ENCODE measurements around the gene GAB4. TPM values are rescaled to one million over a fixed set of nuclear protein-coding genes. Genes with fewer than 3 reads are reported as not detected.

The GAB4 gene
- total and polyA plus RNA-seq, 10 of the 15 experiments (the other 5 are each of a cell fraction or from before 2014, with no cell fraction given): not detected

GRCh38 chr22:16973591-16974297, 34.3 kb downstream of the GAB4 start:
- Histone ChIP-seq H3K9me3 (replicated peaks; ENCODE audit: control insufficient read depth, insufficient read depth, low read length) (no peaks in the 10 kb centered on the region), H3K27me3 (replicated peaks in 1 of 2; ENCODE audit: control insufficient read depth in 2 of 2, insufficient read depth in 2 of 2, low read length in 1 of 2) (0 out of 4 replicates have a peak, but pooled peaks cover 0 to 1% of the 10 kb centered on the region in 2 experiments), H3K9ac (ENCODE audit: control insufficient read depth, insufficient read depth, low read length) (no peak overlapping the region), H4K20me1 (ENCODE audit: control insufficient read depth, insufficient read depth) (no peaks in the 10 kb centered on the region), H3K27ac (ENCODE audit: control insufficient read depth, insufficient read depth) (no peak overlapping the region), H3K79me2 (ENCODE audit: control insufficient read depth, insufficient read depth, low read length) (no peaks in the 10 kb centered on the region), H3K4me3 (no peak overlapping the region), H2AFZ (ENCODE audit: control insufficient read depth, low read depth, low read length) (no peak overlapping the region), H3K4me1 (ENCODE audit: control insufficient read depth, insufficient read depth, low read length) (no peaks in the 10 kb centered on the region), H3K36me3 (ENCODE audit: control insufficient read depth in 2 of 2, insufficient read depth in 2 of 2, low read length in 1 of 2) (no peaks in the 10 kb centered on the region), H3K4me2 (ENCODE audit: control insufficient read depth, insufficient read depth) (no peak overlapping the region)
- 3% methylated on average over 2 of the region's 2 CpGs for WGBS (ENCODE audit: insufficient coverage, insufficient replicate concordance, low lambda C conversion rate, missing lambda C conversion rate)
- DNase-seq (ENCODE audit: low read depth, low spot score) (no peak), FAIRE-seq (no peak), ATAC-seq (no peak)
- ChIA-PET SMC1A (ENCODE audit: uncharacterized antibody, unreplicated experiment) (no interaction called here), CTCF (no interaction called here), POLR2A (no interaction called here), RAD21 (ENCODE audit: unreplicated experiment) (no interaction called here)
- no TSS peak for BruUV-seq (replicated peaks)
- intact Hi-C loops (cut with micrococcal nuclease; ENCODE audit: unreplicated experiment): no loop called here
- in situ Hi-C loops (cut with MboI): loop anchor here (5.0 kb wide), 1 partner anchor 36 kb away; no protein-coding TSS in a partner anchor
- TF ChIP-seq POLR2AphosphoS2 (IDR thresholded peaks at IDR 0.05; ENCODE audit: low read depth, low read length): no peak
- TF ChIP-seq MTA2 (IDR thresholded peaks at IDR 0.05; ENCODE audit: low read depth): no peak
- no peak for TF ChIP-seq ZNF217 (IDR thresholded peaks at IDR 0.05)
- no peak for TF ChIP-seq ZNF24 (IDR thresholded peaks at IDR 0.05)
- no peak for TF ChIP-seq SMC3 (IDR thresholded peaks at IDR 0.05; ENCODE audit: borderline replicate concordance, low read length)
- TF ChIP-seq, protein P1, sequence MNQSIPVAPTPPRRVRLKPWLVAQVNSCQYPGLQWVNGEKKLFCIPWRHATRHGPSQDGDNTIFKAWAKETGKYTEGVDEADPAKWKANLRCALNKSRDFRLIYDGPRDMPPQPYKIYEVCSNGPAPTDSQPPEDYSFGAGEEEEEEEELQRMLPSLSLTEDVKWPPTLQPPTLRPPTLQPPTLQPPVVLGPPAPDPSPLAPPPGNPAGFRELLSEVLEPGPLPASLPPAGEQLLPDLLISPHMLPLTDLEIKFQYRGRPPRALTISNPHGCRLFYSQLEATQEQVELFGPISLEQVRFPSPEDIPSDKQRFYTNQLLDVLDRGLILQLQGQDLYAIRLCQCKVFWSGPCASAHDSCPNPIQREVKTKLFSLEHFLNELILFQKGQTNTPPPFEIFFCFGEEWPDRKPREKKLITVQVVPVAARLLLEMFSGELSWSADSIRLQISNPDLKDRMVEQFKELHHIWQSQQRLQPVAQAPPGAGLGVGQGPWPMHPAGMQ (IDR thresholded peaks at IDR 0.05; ENCODE audit: borderline replicate concordance): no peak
- TF ChIP-seq MTA3 (IDR thresholded peaks at IDR 0.05; ENCODE audit: borderline replicate concordance, low read length): no peak
- no peak for TF ChIP-seq YBX1 (IDR thresholded peaks at IDR 0.05)
- TF ChIP-seq CREB1 (IDR thresholded peaks at IDR 0.05; ENCODE audit: low read depth): no peak
- TF ChIP-seq, protein P2, sequence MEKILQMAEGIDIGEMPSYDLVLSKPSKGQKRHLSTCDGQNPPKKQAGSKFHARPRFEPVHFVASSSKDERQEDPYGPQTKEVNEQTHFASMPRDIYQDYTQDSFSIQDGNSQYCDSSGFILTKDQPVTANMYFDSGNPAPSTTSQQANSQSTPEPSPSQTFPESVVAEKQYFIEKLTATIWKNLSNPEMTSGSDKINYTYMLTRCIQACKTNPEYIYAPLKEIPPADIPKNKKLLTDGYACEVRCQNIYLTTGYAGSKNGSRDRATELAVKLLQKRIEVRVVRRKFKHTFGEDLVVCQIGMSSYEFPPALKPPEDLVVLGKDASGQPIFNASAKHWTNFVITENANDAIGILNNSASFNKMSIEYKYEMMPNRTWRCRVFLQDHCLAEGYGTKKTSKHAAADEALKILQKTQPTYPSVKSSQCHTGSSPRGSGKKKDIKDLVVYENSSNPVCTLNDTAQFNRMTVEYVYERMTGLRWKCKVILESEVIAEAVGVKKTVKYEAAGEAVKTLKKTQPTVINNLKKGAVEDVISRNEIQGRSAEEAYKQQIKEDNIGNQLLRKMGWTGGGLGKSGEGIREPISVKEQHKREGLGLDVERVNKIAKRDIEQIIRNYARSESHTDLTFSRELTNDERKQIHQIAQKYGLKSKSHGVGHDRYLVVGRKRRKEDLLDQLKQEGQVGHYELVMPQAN (conservative IDR thresholded peaks at IDR 0.05): no peak
- TF ChIP-seq E2F4 (IDR thresholded peaks at IDR 0.05; ENCODE audit: low read depth, low read length): no peak
- TF ChIP-seq SMAD1 (IDR thresholded peaks at IDR 0.05; ENCODE audit: low read depth, partially characterized antibody): no peak
- no peak for TF ChIP-seq ZNF207 (IDR thresholded peaks at IDR 0.05; ENCODE audit: borderline replicate concordance)
- TF ChIP-seq RELA (IDR thresholded peaks at IDR 0.05; ENCODE audit: borderline replicate concordance, partially characterized antibody): no peak
- no peak for TF ChIP-seq HDAC6 (IDR thresholded peaks at IDR 0.05; ENCODE audit: unreplicated experiment)
- no peak for TF ChIP-seq IRF3 (IDR thresholded peaks at IDR 0.05)
- no peak for TF ChIP-seq SIN3A (IDR thresholded peaks at IDR 0.05; ENCODE audit: low read depth, low read length)
